GM12878 (cell line): ENCODE data around the gene SSC4D. TPM values are rescaled to one million over a fixed set of nuclear protein-coding genes. Genes with fewer than 3 reads are reported as not detected.

ENCODE experiments used
- BCLAF1 ChIP-seq: fragments of 450-650 bp; IDR thresholded peaks from 2 replicates; pipeline ENCODE4 v1.6.1; 2017; ENCODE audit warnings: antibody characterized with exemption, mild to moderate bottlenecking, moderate library complexity
- BHLHE40 ChIP-seq, 2 experiments: fragments of 450-650 bp in 1 of 2; IDR thresholded peaks; 2 replicates each; pipeline ENCODE4 v1.6.1; 2011 to 2017; ENCODE audit warnings: low read depth in 2 of 2, borderline replicate concordance in 1 of 2, improper control_type of control experiment in 1 of 2, low read length in 1 of 2, mild to moderate bottlenecking in 1 of 2
- CHD4 ChIP-seq: fragments of 200-600 bp; sonication (generic); IDR thresholded peaks from 2 replicates; pipeline ENCODE4 v1.6.1; 2016; ENCODE audit warnings: mild to moderate bottlenecking
- EZH2 ChIP-seq: IDR thresholded peaks from 2 replicates; pipeline ENCODE4 v1.6.1; 2012; ENCODE audit warnings: low read depth, mild to moderate bottlenecking, control low read depth, inconsistent platforms, low read length, borderline replicate concordance; ENCODE audit not compliant: control insufficient read depth
- FOS ChIP-seq: IDR thresholded peaks from 3 replicates; pipeline ENCODE4 v1.6.1; 2011; ENCODE audit warnings: borderline replicate concordance; ENCODE audit not compliant: insufficient read length; ENCODE audit errors: extremely low read depth
- LARP7 ChIP-seq: fragments of 450-650 bp; IDR thresholded peaks from 2 replicates; pipeline ENCODE4 v1.6.1; 2017; ENCODE audit warnings: mild to moderate bottlenecking
- NFIC ChIP-seq: IDR thresholded peaks from 2 replicates; pipeline ENCODE4 v1.6.1; 2012; ENCODE audit warnings: low read depth, mild to moderate bottlenecking, inconsistent platforms, low read length, moderate library complexity
- NR2C2 ChIP-seq: IDR thresholded peaks from 2 replicates; pipeline ENCODE4 v1.6.1; 2011; ENCODE audit warnings: borderline replicate concordance, low read depth; ENCODE audit not compliant: control insufficient read depth, insufficient read length
- NRF1 ChIP-seq: conservative IDR thresholded peaks from 2 replicates; pipeline ENCODE4 v1.6.1; 2011; ENCODE audit warnings: mild to moderate bottlenecking, low read depth, low read length, improper control_type of control experiment
- PAX5 ChIP-seq: IDR thresholded peaks from 2 replicates; pipeline ENCODE4 v1.6.1; 2011; ENCODE audit warnings: low read depth, low read length, borderline replicate concordance
- POU2F2 ChIP-seq: IDR thresholded peaks from 3 replicates; pipeline ENCODE4 v1.6.1; 2011; ENCODE audit warnings: low read depth, mild to moderate bottlenecking, low read length, borderline replicate concordance
- RELA ChIP-seq: fragments of 450-650 bp; IDR thresholded peaks from 2 replicates; pipeline ENCODE4 v1.8.0; 2014; ENCODE audit warnings: borderline replicate concordance; ENCODE audit not compliant: partially characterized antibody
- REST ChIP-seq: IDR thresholded peaks from 2 replicates; pipeline ENCODE4 v1.6.1; 2012; ENCODE audit warnings: mild to moderate bottlenecking, low read depth, low read length
- YY1 ChIP-seq: IDR thresholded peaks from 2 replicates; pipeline ENCODE4 v1.6.1; 2011; ENCODE audit warnings: low read depth, mild to moderate bottlenecking, low read length
- ZNF207 ChIP-seq: fragments of 450-650 bp; IDR thresholded peaks from 2 replicates; pipeline ENCODE4 v1.6.1; 2014; ENCODE audit warnings: antibody characterized with exemption, mild to moderate bottlenecking, borderline replicate concordance
- polyA plus RNA-seq, 11 experiments: library from polyadenylated mRNA; depleted of rRNA in 4 of 11; unstranded in 6 of 11; stranded (reverse) in 5 of 11; fragments of >200 nt; fragmentation: Nextera tagmentation in 4 of 11; fragmentation: Illumina TruSeq in 1 of 11; extraction: Ambion mirVana in 4 of 11; extraction: Trizol in 1 of 11; gene quantifications; 1 replicate in 1 of 11; 2 replicates in 10 of 11; pipeline versions ENCODE4 v1.2.1 to v1.2.3, GENCODE V29; 2011 to 2016; ENCODE audit warnings: inconsistent platforms in 2 of 11, missing spikeins in 2 of 11, low read depth in 1 of 11
- total RNA-seq, 4 experiments: library from RNA; depleted of rRNA in 3 of 4; stranded (reverse); fragments of >200 nt in 3 of 4; fragmentation: Illumina TruSeq in 1 of 4; extraction: Trizol in 1 of 4; gene quantifications; 2 replicates each; pipeline versions ENCODE4 v1.2.1 to v1.2.3, GENCODE V29; 2013 to 2021
- TF ChIP-seq, protein P1 (sequence below): IDR thresholded peaks from 2 replicates; pipeline ENCODE4 v1.6.1; 2012; ENCODE audit warnings: low read length, inconsistent platforms

SSC4D gene
- total and polyA plus RNA-seq, 10 of the 15 experiments (the other 5 are each of a cell fraction or from before 2014, with no cell fraction given), result 0.08 to 0.79 (median 0.25) TPM; not detected in 1

- TF ChIP-seq REST (no peak), NFIC (no peak), NR2C2 (no peak), BHLHE40 (IDR thresholded peaks at IDR 0.05; ENCODE audit: borderline replicate concordance in 1 of 2, low read depth in 2 of 2, low read length in 1 of 2) (peak; percentile 24 to 92; a peak in 2 of 4 replicates), PAX5 (peak; percentile 57), FOS (no peak), EZH2 (no peak), LARP7 (peak; percentile 89), YY1 (peak; percentile 96), RELA (no peak), BCLAF1 (no peak), NRF1 (no peak; the same call in 1 of the 2 replicates), CHD4 (no peak), POU2F2 (peak; percentile 87), ZNF207 (no peak)
- TF ChIP-seq, protein P1, sequence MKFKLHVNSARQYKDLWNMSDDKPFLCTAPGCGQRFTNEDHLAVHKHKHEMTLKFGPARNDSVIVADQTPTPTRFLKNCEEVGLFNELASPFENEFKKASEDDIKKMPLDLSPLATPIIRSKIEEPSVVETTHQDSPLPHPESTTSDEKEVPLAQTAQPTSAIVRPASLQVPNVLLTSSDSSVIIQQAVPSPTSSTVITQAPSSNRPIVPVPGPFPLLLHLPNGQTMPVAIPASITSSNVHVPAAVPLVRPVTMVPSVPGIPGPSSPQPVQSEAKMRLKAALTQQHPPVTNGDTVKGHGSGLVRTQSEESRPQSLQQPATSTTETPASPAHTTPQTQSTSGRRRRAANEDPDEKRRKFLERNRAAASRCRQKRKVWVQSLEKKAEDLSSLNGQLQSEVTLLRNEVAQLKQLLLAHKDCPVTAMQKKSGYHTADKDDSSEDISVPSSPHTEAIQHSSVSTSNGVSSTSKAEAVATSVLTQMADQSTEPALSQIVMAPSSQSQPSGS, result no peak
Measured at GRCh38 chr7:76358481-76359110, 50.9 kb downstream of the SSC4D start, which contains the start of gene YWHAG (continued).
